H9 (cell line): ENCODE data around the gene CDH19. TPM values are rescaled to one million over a fixed set of nuclear protein-coding genes. Genes with fewer than 3 reads are reported as not detected.

Source experiments
- DNase-seq: peaks from one replicate; pipeline ENCODE4 v3.0.0-alpha.2; 2017
- H2AFZ ChIP-seq: one replicate; pipeline ENCODE4 v1.6.1; 2013; ENCODE audit warnings: mild to moderate bottlenecking, low read length, control low read depth, moderate library complexity
- H2AK5ac ChIP-seq: 2 replicates; pipeline ENCODE4 v1.6.1; 2013; ENCODE audit warnings: low read length, control low read depth, mixed read lengths; ENCODE audit not compliant: insufficient read length
- H2BK120ac ChIP-seq: one replicate; pipeline ENCODE4 v1.6.1; 2013; ENCODE audit warnings: low read depth, mild to moderate bottlenecking, low read length, control low read depth, inconsistent platforms; ENCODE audit not compliant: poor library complexity, severe bottlenecking
- H2BK12ac ChIP-seq: 2 replicates; pipeline ENCODE4 v1.6.1; 2013; ENCODE audit warnings: low read length, control low read depth, mixed read lengths, low read depth; ENCODE audit not compliant: insufficient read length
- H2BK15ac ChIP-seq: 2 replicates; pipeline ENCODE4 v1.6.1; 2013; ENCODE audit warnings: low read depth, low read length, control low read depth
- H2BK20ac ChIP-seq: one replicate; pipeline ENCODE4 v1.6.1; 2013; ENCODE audit warnings: low read depth, mild to moderate bottlenecking, low read length, control low read depth, inconsistent platforms; ENCODE audit not compliant: poor library complexity, severe bottlenecking
- H2BK5ac ChIP-seq: 2 replicates; pipeline ENCODE4 v1.6.1; 2013; ENCODE audit warnings: low read length, control low read depth, mixed read lengths; ENCODE audit not compliant: insufficient read length
- H3K14ac ChIP-seq: 2 replicates; pipeline ENCODE4 v1.6.1; 2013; ENCODE audit warnings: low read length, control low read depth; ENCODE audit not compliant: insufficient read depth
- H3K18ac ChIP-seq: 2 replicates; pipeline ENCODE4 v1.6.1; 2013; ENCODE audit warnings: low read depth, mild to moderate bottlenecking, mixed read lengths, low read length, control low read depth; ENCODE audit not compliant: insufficient read length
- H3K23ac ChIP-seq: 2 replicates; pipeline ENCODE4 v1.6.1; 2013; ENCODE audit warnings: low read length, control low read depth, mixed read lengths, low read depth; ENCODE audit not compliant: insufficient read length
- H3K23me2 ChIP-seq: 2 replicates; pipeline ENCODE4 v1.6.1; 2013; ENCODE audit warnings: low read depth, mild to moderate bottlenecking, mixed read lengths, low read length, control low read depth; ENCODE audit not compliant: insufficient read length, poor library complexity, severe bottlenecking
- H3K27ac ChIP-seq: 2 replicates; pipeline ENCODE4 v1.5.1; 2013; ENCODE audit warnings: low read length, control low read depth, mixed read lengths, low read depth; ENCODE audit not compliant: insufficient read length
- H3K27me3 ChIP-seq: 2 replicates; pipeline ENCODE4 v1.6.1; 2013; ENCODE audit warnings: low read length, control low read depth, inconsistent platforms; ENCODE audit not compliant: insufficient read depth
- H3K4ac ChIP-seq: 2 replicates; pipeline ENCODE4 v1.6.1; 2013; ENCODE audit warnings: low read depth, mild to moderate bottlenecking, control low read depth, inconsistent platforms, low read length, moderate library complexity
- H3K4me1 ChIP-seq: 2 replicates; pipeline ENCODE4 v1.6.1; 2013; ENCODE audit warnings: low read length, control low read depth, inconsistent platforms; ENCODE audit not compliant: insufficient read depth
- H3K4me2 ChIP-seq: 2 replicates; pipeline ENCODE4 v1.6.1; 2013; ENCODE audit warnings: low read length, control low read depth, mixed read lengths; ENCODE audit not compliant: insufficient read length, insufficient read depth
- H3K56ac ChIP-seq: 2 replicates; pipeline ENCODE4 v1.6.1; 2013; ENCODE audit warnings: low read depth, mild to moderate bottlenecking, mixed read lengths, low read length, control low read depth; ENCODE audit not compliant: insufficient read length
- H3K79me1 ChIP-seq: 2 replicates; pipeline ENCODE4 v1.6.1; 2013; ENCODE audit warnings: low read depth, mild to moderate bottlenecking, moderate library complexity, low read length, control low read depth, inconsistent platforms; ENCODE audit not compliant: insufficient read depth, poor library complexity, severe bottlenecking
- H3K79me2 ChIP-seq: 2 replicates; pipeline ENCODE4 v1.6.1; 2013; ENCODE audit warnings: low read length, control low read depth, inconsistent platforms; ENCODE audit not compliant: insufficient read depth
- H3K9ac ChIP-seq: 2 replicates; pipeline ENCODE4 v1.6.1; 2013; ENCODE audit warnings: low read length, control low read depth, mixed read lengths; ENCODE audit not compliant: insufficient read length; ENCODE audit errors: extremely low read depth
- H3K9me3 ChIP-seq: one replicate; pipeline ENCODE4 v1.6.1; 2013; ENCODE audit warnings: low read depth, low read length, inconsistent platforms; ENCODE audit not compliant: control insufficient read depth
- H3T11ph ChIP-seq: one replicate; pipeline ENCODE4 v1.6.1; 2013; ENCODE audit warnings: mild to moderate bottlenecking, low read length, control low read depth, inconsistent platforms
- H4K20me1 ChIP-seq: one replicate; pipeline ENCODE4 v1.6.1; 2013; ENCODE audit not compliant: control insufficient read depth, insufficient read length, insufficient read depth
- H4K5ac ChIP-seq: 2 replicates; pipeline ENCODE4 v1.6.1; 2013; ENCODE audit warnings: low read depth, mild to moderate bottlenecking, mixed read lengths, low read length, control low read depth; ENCODE audit not compliant: insufficient read length
- H4K8ac ChIP-seq: replicated peaks from 2 replicates; pipeline ENCODE4 v1.6.1; 2013; ENCODE audit warnings: low read length, control low read depth, mixed read lengths, low read depth; ENCODE audit not compliant: insufficient read length
- H4K91ac ChIP-seq: 2 replicates; pipeline ENCODE4 v1.6.1; 2013; ENCODE audit warnings: low read depth, mild to moderate bottlenecking, moderate library complexity, mixed read lengths, low read length, control low read depth; ENCODE audit not compliant: insufficient read length
- H3K27ac Mint-ChIP-seq, 3 experiments: 2 replicates in 2 of 3; 3 replicates in 1 of 3; pipeline ENCODE4 v1.8.0; 2020 to 2021; ENCODE audit warnings: mixed read lengths in 3 of 3, mild to moderate bottlenecking in 1 of 3, moderate library complexity in 1 of 3
- H3K27me3 Mint-ChIP-seq: 2 replicates; pipeline ENCODE4 v1.8.0; 2021; ENCODE audit warnings: low read depth, mild to moderate bottlenecking, moderate library complexity, mixed read lengths
- H3K36me3 Mint-ChIP-seq, 3 experiments: 2 replicates in 2 of 3; 3 replicates in 1 of 3; pipeline ENCODE4 v1.8.0; 2020 to 2021; ENCODE audit warnings: low read depth in 3 of 3, mixed read lengths in 3 of 3; ENCODE audit not compliant: insufficient read depth in 1 of 3
- H3K4me1 Mint-ChIP-seq, 2 experiments: 2 replicates each; pipeline ENCODE4 v1.8.0; 2020; ENCODE audit warnings: mixed read lengths in 2 of 2
- H3K4me3 Mint-ChIP-seq, 2 experiments: 2 replicates in 1 of 2; 3 replicates in 1 of 2; pipeline ENCODE4 v1.8.0; 2020 to 2021; ENCODE audit warnings: mild to moderate bottlenecking in 2 of 2, mixed read lengths in 2 of 2, moderate library complexity in 1 of 2
- H3K9me3 Mint-ChIP-seq, 2 experiments: 2 replicates in 1 of 2; 3 replicates in 1 of 2; pipeline ENCODE4 v1.8.0; 2020; ENCODE audit warnings: mild to moderate bottlenecking in 2 of 2, mixed read lengths in 2 of 2, moderate library complexity in 1 of 2
- CTCF ChIP-seq: fragments of 200-600 bp; sonication (generic); conservative IDR thresholded peaks from 3 replicates; pipeline ENCODE4 v1.8.0; 2021; ENCODE audit warnings: antibody characterized with exemption, mild to moderate bottlenecking
- total RNA-seq: library from RNA; stranded (reverse); gene quantifications from 2 replicates; pipeline ENCODE4 v1.2.1, GENCODE V29; 2021

Gene CDH19
- total RNA-seq, 1 experiment from 2014 or later: not detected

- no peaks in the 10 kb centered on the region for H3K79me2 ChIP-seq
- H3K9me3 Mint-ChIP-seq: no peaks in the 10 kb centered on the region
- no peaks in the 10 kb centered on the region for H4K20me1 ChIP-seq
- H3K4me2 ChIP-seq: no peak overlapping the region
- no peak overlapping the region for H4K5ac ChIP-seq
- no peak overlapping the region for H4K8ac ChIP-seq
- no peak for DNase-seq
- H2AFZ ChIP-seq: no peak overlapping the region
- H3K79me1 ChIP-seq: no peaks in the 10 kb centered on the region
- no peak overlapping the region for H2BK12ac ChIP-seq
- no peak overlapping the region for H3K23ac ChIP-seq
- H3K4me3 Mint-ChIP-seq: no peak overlapping the region
- no peak overlapping the region for H3K27ac Mint-ChIP-seq
- no peak overlapping the region for H4K91ac ChIP-seq
- no peak overlapping the region for H3K56ac ChIP-seq
- H2AK5ac ChIP-seq: no peak overlapping the region
- H3K4me1 ChIP-seq: no peaks in the 10 kb centered on the region
- no peak overlapping the region for H3K4ac ChIP-seq
- no peak overlapping the region for H2BK20ac ChIP-seq
- no peak overlapping the region for H3T11ph ChIP-seq
- no peaks in the 10 kb centered on the region for H3K36me3 Mint-ChIP-seq
- no peak overlapping the region for H2BK15ac ChIP-seq
- H2BK5ac ChIP-seq: no peak overlapping the region
- H3K9ac ChIP-seq: no peak overlapping the region
- TF ChIP-seq CTCF: no peak
- H3K18ac ChIP-seq: no peak overlapping the region
- H2BK120ac ChIP-seq: no peak overlapping the region
- H3K27me3 ChIP-seq: no peaks in the 10 kb centered on the region
- H3K9me3 ChIP-seq: no peaks in the 10 kb centered on the region
- no peaks in the 10 kb centered on the region for H3K23me2 ChIP-seq
- no peak overlapping the region for H3K14ac ChIP-seq
- no peak overlapping the region for H3K27ac ChIP-seq
- H3K27me3 Mint-ChIP-seq: no peaks in the 10 kb centered on the region
- H3K4me1 Mint-ChIP-seq: peaks cover 0 to 2% of the 10 kb centered on the region in 2 experiments; a peak in 1 of 4 replicates
Observed at GRCh38 chr18:66557091-66557490, 46.8 kb downstream of the CDH19 start.
